Right renal cortex interstitium (tissue), 3 donors: Measurements from ENCODE around the gene IFT74. TPM values are rescaled to one million over a fixed set of nuclear protein-coding genes. Genes with fewer than 3 reads are reported as not detected.

ENCODE experiments used
- DNase-seq, 3 donors: peaks; one replicate each; pipeline ENCODE4 v3.0.0-alpha.2; 2013; ENCODE audit warnings: low read depth in 3 of 3, low spot score in 2 of 3
- polyA plus RNA-seq, 3 donors: library from polyadenylated mRNA; unstranded; fragments of 120-200 nt; gene quantifications; one replicate each; pipeline ENCODE4 v1.2.1, GENCODE V29; 2013; ENCODE audit not compliant: insufficient read length in 3 of 3

Gene IFT74
- 10 to 100 TPM; 41.9 to 50.6 (median 48.6) TPM for polyA plus RNA-seq

DNA sequence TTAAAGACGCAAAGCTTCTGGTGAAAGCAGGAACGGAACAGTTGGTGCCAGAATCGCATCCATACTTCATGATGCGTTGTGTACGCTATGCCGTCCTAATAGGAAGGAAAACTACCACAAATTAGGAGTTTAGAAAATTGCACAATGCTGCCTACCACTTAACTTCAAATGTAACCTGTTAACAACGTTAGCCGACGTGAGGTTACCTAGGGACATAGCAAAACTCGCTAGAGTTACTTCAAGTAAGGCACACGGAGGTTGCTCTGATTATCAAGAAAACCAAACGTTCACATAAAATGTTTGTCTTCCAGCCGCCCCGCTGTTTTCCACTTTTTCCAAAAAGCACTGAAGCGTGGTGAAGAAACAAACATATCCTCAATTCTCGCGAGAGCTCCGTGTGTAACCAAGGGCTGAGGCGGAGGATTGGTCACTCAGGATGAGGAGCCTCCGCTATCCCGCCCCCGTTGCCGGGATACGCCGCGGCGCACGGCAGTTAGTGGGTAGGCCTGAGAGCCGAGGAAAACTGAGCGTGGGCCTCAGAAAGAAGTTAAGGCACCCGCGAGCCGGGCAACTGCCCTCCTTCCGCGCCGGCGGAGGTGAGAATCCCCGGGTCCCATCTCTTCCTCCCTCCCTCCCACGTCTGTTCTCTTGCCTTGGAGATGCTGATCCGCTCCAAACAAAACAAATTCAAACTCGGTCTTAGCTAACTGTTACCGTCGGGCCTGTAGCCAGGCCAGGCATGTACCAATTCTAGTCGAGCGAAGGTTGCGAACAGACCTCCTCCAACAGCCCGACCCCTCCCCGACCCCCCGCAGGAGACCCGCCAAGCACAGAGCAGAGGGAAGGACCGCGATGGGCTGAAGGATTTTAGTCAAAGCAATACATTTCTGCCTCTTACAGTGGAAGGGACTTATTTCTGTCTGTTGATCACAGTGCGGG lies at the start of gene IFT74:
TSS of gene IFT74 (plus strand) at position 492 of the 939 bp plus-strand sequence. CDS start 5,556 bp downstream, outside the sequence.
- peak; percentile 95 to 99 (median 97) for DNase-seq

DNA sequence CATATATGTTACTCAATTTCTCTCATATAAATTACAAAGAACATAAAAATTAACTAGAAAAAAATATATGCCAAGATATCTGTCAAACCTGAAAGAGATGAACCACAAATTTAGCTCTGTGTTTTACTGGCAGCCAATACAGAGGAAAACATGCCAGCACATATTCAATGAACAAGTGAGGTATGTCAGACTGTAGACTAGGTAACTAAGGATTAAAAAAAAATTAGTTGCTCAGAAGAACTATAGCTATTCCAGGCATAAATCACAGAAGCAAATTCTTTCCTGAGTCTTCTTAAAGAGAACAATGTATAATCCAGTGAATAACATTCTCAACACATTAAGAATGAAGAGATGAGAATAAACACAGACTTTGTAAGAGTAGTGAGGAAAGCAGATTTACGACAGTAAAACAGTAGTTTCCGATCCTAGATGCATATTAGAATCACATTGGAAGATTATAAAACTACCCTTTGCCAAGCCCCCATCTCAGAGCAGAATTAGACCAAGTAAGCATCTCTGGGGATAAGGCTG lies 43.0 kb upstream of the IFT74 start:
- no peak for DNase-seq

- DNase-seq: no peak
Observed at GRCh38 chr9:26919698-26920097, 36.5 kb upstream of the IFT74 start.

- no peak for DNase-seq
Observed at GRCh38 chr9:26925609-26926008, 30.6 kb upstream of the IFT74 start.

DNA sequence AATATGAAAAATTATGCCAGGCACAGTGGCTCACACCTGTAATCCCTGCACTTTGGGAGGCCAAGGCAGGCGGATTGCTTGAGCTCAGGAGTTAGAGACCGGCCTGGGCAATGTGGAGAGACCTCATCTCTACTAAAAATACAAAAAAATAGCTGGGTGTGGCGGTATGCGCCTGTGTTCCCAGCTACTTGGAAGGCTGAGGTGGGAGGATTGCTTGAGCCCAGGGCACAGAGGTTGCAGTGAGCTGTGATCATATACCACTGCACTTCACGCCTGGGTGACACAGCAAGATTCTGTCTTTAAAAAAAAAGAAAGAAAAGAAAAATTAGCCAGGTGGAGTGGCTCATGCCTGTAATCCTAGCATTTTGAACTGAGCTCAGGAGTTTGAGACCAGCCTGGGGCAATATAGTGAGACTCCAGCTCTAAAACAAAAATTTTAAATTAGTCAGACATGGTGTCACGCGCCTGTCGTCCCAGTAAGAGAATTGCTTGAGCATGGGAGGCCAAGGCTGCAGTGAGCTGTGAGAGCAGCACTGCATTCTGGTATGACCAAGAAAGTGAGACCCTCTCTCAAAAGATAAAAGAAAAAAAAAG lies 27.2 kb upstream of the IFT74 start:
- DNase-seq: no peak

GRCh38 chr9:26935847-26936246 lies 20.4 kb upstream of the IFT74 start:
- DNase-seq: no peak

- DNase-seq: no peak
Observed at GRCh38 chr9:26937816-26938371, 18.3 kb upstream of the IFT74 start.

DNA sequence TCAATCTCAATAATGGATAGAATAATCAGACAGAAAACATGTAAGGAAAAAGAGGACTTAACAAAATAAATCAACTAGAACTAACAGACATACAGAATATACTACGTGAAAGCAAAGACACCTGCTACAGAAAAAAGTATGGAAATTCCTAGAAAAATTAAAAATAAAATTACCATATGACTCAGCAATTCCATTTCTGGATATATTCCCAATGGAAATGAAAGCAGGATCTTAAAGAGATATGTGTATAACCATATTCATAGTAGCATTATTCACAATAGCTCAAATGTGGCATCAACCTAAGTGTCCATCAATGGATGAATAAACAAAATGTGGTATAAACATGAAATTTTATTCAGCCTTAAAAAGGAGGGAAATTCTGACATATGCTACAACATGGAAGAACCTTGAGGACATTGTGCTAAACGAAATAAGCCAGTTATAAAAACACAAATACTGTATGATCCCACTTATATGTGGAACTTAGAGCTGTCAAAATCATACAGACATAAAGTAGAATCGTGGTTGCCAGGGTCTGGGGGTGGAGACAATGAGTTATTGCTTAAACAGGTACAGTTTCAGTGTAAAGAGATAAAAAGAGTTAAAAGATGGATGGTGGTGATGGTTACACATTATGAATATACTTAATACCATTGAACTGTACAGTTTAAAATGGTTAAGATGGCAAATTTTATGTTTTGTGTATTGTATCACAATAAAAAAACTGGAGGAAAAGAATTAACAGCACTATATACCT lies 16.1 kb upstream of the IFT74 start:
- no peak for DNase-seq

DNA sequence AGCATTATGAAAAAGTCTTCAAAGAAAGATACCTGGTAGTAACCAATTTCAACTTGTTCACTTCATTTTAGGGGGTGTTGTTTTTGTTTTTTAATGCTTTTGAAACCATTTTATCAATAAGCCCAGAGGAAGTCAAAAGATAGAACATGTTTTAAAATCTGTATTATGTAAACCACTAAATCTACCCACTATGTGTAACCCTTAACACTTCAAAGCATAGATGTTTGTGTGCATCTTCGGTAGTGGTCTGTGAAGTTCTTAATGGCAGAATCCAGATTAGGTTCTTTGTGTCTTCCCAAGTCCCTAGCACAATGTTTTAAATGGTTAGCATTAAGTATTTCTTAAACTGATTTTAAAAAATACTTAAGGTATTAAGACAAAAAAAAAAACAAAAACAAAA lies 15.4 kb upstream of the IFT74 start:
- no peak for DNase-seq

DNA sequence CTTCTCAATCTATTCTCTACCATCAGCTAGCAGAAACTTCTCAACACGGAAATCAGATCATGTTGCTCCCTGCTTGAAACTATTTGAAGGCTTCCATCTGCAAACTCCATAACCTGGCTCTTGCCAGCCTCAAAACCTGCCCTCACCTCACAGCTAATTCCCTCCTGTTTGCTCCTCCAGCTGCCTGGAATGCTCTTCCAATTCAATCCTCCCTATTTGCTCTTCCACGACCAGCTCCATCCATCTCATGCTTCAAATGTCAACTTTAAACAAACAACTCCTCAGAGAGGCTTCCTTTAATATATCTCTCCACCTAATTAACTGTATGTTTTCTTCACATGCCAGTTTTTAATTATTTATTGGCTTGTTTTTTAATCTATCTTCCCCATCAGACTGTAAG lies 10.6 kb upstream of the IFT74 start:
- DNase-seq: no peak

DNA sequence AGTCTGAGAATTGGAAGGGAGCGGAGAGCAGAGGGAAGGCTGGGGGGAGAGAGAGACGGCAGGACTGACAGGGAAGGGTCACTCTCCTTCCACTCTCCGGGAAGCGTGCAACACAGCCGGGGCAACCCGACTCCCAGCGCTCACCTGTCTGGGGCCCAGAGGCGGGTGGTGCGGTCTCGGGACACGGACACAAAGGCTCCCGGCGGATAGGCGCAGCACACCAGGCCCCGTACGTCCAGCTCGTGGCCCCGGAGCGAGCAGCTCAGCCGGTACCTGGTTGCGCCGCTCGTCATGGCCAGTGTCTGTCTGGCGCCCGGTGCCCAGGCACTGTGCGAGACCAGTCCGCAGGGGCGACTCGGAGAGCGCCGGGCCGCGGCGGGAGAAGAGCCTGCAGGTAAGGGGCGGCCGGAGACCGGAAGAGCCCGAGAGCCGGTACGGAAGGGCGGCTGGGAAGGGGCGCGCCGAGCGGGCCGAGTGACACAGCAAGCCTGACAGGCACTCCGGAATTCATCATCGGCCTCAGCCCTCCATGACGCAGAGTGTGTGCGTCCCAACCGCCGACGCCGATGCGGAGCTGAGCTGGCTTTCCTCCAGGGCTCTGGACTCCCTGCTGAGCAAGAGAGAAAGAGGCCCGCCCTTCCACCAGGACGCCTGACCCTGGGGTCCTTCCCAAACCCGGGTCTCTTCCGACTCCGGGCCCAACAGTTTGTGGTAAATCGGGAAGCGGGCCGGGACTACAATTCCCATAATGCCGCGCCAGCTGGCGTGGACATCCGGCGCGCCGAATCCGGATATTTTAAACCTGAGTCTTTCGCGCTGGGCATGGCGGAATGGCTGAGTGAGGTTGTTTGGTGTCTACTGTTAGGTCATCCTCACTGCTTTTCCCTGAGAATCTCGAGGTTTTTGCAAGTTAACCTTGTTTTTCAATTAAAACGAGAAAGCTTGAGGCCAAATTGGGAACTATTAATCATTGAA lies 9.2 kb upstream of the IFT74 start, which contains the start of gene PLAA:
TSS of gene PLAA (minus strand) at position 490 of the 975 bp plus-strand sequence. CDS start at position 293, 197 bp downstream.
- peak; percentile 84 to 86 (median 86) for DNase-seq

- DNase-seq: no peak
Observed at GRCh38 chr9:26947736-26948135, 8.5 kb upstream of the IFT74 start.

DNA sequence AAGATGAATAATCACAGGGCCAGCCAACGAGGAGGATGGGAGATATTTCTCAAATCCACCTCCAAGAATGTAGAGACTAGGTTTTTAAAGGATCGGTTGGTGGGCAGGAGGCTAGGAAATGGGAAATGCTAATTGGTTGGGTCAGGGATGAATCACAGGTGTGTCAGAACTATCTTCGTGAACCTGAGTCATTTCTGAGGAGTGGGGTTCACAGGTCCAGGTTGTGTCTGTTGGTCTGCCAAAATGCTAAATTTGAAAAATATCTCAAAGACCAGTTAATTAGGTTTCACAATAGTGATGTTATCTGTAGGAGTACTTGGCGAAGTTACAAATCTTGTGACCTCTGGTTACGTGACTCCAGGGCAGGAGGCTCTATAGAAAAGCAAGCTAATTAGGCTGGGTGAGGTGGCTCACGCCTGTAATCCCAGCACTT lies 6.6 kb upstream of the IFT74 start:
- DNase-seq: no peak

DNA sequence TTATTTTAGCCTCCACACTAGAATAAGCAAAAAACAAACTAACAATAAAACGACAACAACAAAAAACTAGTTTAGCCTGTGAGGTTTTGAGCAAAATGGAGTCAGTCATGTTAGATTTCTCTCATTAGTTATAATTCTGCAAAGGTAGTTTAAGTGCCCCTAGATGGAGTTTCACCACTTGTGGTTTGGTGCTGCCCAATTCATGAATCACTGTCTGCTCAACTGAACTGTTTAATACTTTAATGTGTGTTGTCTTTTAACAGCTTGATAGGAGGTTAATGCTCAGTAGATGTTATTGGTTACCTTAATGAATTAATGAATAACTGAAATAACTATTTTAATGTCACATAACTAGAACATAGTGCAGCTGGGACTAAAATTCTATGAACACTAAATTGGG lies 5.7 kb upstream of the IFT74 start:
- no peak for DNase-seq

GRCh38 chr9:26951794-26952193 lies 4.4 kb upstream of the IFT74 start:
- DNase-seq: no peak

- no peak for DNase-seq
Observed at GRCh38 chr9:26954050-26954508, 2.1 kb upstream of the IFT74 start.

DNA sequence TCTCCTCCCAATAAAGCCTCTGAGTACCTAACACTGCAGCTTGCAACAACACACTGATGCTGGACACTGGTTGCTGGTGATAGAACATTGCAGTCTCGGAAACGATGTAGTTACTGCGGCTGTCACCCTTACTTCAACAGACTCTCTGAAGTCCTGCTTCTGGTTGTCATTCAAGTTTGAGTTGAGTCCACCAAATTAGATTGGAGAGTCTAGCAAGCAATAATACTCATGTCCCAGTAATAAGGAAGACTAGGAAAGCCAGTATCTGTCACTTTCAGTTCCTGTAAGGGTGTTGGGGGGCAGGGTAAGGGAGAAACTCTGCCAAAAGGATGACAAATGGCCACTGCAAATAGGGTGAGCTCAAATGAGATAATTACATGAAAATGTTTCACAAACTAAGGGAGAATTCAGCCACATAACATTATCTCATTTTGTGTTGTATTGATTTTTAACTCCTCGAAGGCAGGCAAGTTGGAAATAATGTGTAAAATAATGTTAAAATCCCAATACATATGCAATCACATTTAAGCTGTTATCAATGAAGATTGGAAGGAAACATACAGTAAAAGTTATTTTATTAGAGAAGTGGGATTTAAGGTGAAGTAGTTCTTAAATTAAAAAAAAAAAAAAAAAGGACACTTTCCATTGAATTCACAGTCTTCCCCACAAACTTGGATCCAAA lies 849 bp upstream of the IFT74 start:
- DNase-seq: no peak

DNA sequence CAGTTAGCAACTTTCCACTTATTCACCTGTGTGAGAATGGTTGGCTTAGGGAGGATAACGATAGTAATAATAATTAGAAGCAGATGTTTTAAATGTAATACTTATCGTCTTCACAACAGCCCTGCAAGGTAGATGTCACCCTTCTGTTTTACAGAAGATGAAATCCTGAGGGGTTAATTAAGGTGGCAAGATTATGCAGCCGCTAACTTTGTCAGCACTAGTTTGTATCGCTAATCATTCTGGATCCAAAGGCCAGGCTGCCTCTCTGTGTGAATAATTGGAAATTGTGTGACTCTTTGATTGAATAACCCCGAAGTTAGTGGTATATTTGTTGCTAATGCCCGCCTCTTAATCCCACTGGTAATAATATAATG lies 635 bp downstream of the IFT74 start:
- no peak for DNase-seq

DNA sequence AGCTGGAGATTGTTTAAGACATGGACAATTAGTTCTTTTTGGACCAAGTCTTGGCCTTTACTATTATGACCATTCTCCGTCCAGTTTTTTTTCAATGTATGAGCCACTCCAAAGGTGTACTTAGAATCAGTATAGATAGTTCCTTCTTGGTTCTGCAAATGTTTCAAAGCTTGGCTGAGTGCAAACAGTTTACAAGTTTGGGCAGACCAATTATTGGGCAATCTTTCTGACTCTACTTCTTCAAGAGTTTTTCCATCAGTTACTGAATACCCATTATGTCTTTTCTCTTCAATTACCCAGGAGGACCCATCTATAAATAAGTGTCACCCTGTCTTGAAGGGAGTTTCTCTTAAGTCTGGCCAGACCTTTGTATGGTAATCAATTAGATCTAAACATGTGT lies 15.5 kb downstream of the IFT74 start:
- no peak for DNase-seq
